Endothelial cell of umbilical vein (primary cell): Measurements from ENCODE around the gene ERCC2. TPM values are rescaled to one million over a fixed set of nuclear protein-coding genes. Genes with fewer than 3 reads are reported as not detected.

Experiments
- BruUV-seq: library from RNA; stranded (reverse); fragments of 400-500 nt; replicated peaks from 2 replicates; lab custom pipeline; 2021; lab: Mats Ljungman, UMichigan
- CTCF ChIA-PET: fragments of 300-600, 350-600 bp; sonication (Branson Sonifier 250); formaldehyde crosslinking; loops from one replicate; lab custom pipeline; 2021; ENCODE audit warnings: antibody characterized with exemption, inconsistent platforms; lab: Charles Lee
- POLR2A ChIA-PET: fragments of 300-600, 350-600 bp; sonication (Branson Sonifier 250); formaldehyde crosslinking; loops from one replicate; lab custom pipeline; 2021; ENCODE audit warnings: antibody characterized with exemption, inconsistent platforms; lab: Charles Lee
- DNase-seq: peaks from one replicate; pipeline ENCODE4 v3.0.0-alpha.2; 2011; ENCODE audit warnings: low read depth, low spot score
- FAIRE-seq: peaks from 2 replicates; lab custom pipeline; 2011; peaks lifted over from hg19 to GRCh38; lab: Jason Lieb, UNC
- H2AFZ ChIP-seq: 2 replicates; pipeline ENCODE4 v1.6.0; 2012; ENCODE audit warnings: low read depth, low read length, control low read depth, inconsistent platforms
- H3K27ac ChIP-seq: 2 replicates; pipeline ENCODE4 v1.5.1; 2011; ENCODE audit warnings: low read depth, mild to moderate bottlenecking, control low read depth, low read length, moderate library complexity; ENCODE audit not compliant: insufficient read depth
- H3K27me3 ChIP-seq, 2 experiments: 2 replicates each; pipeline versions ENCODE4 v1.6.0 to v1.6.1; 2011; ENCODE audit warnings: low read length in 2 of 2, mixed read lengths in 1 of 2; ENCODE audit not compliant: control insufficient read depth in 2 of 2, insufficient read depth in 2 of 2
- H3K36me3 ChIP-seq, 2 experiments: 2 replicates in 1 of 2; 3 replicates in 1 of 2; pipeline ENCODE4 v1.5.1; 2011; ENCODE audit warnings: low read length in 2 of 2, mild to moderate bottlenecking in 1 of 2, moderate library complexity in 1 of 2; ENCODE audit not compliant: control insufficient read depth in 2 of 2, insufficient read depth in 2 of 2; ENCODE audit errors: extremely low read depth in 1 of 2
- H3K4me1 ChIP-seq: 3 replicates; pipeline ENCODE4 v1.5.1; 2011; ENCODE audit warnings: mild to moderate bottlenecking, low read length; ENCODE audit not compliant: control insufficient read depth, insufficient read depth; ENCODE audit errors: extremely low read depth
- H3K4me2 ChIP-seq: 2 replicates; pipeline ENCODE4 v1.6.1; 2011; ENCODE audit warnings: low read length, control low read depth, mixed read lengths; ENCODE audit not compliant: insufficient read depth
- H3K4me3 ChIP-seq, 3 experiments: fragments of 200-600 bp in 1 of 3; sonication (generic), shearing (Covaris generic) in 1 of 3; replicated peaks in 1 of 3; 2 replicates each; pipeline ENCODE4 v1.5.1; 2011 to 2016; ENCODE audit warnings: control low read depth in 3 of 3, low read length in 3 of 3, mild to moderate bottlenecking in 2 of 3, inconsistent platforms in 1 of 3, low read depth in 1 of 3, moderate library complexity in 1 of 3; ENCODE audit not compliant: insufficient read depth in 1 of 3
- H3K79me2 ChIP-seq: 2 replicates; pipeline ENCODE4 v1.6.0; 2012; ENCODE audit warnings: low read length, inconsistent platforms; ENCODE audit not compliant: control insufficient read depth, insufficient read depth
- H3K9ac ChIP-seq: replicated peaks from 2 replicates; pipeline ENCODE3; 2011; ENCODE audit warnings: low read length, control low read depth; ENCODE audit not compliant: insufficient read depth; ENCODE audit errors: extremely low read depth
- H3K9me1 ChIP-seq: replicated peaks from 3 replicates; pipeline ENCODE4 v1.6.0; 2011; ENCODE audit warnings: mild to moderate bottlenecking, low read length; ENCODE audit not compliant: control insufficient read depth, insufficient read depth; ENCODE audit errors: extremely low read depth
- H3K9me3 ChIP-seq: replicated peaks from 2 replicates; pipeline ENCODE4 v1.5.1; 2012; ENCODE audit warnings: low read length, inconsistent platforms; ENCODE audit not compliant: control insufficient read depth, insufficient read depth
- H4K20me1 ChIP-seq: replicated peaks from 2 replicates; pipeline ENCODE3; 2011; ENCODE audit warnings: mild to moderate bottlenecking, low read length; ENCODE audit not compliant: control insufficient read depth, insufficient read depth; ENCODE audit errors: extremely low read depth
- EZH2 ChIP-seq: IDR thresholded peaks from 2 replicates; pipeline ENCODE4 v1.6.1; 2012; ENCODE audit warnings: borderline replicate concordance, low read depth, mild to moderate bottlenecking, moderate library complexity, low read length, inconsistent platforms; ENCODE audit not compliant: severe bottlenecking
- FOS ChIP-seq: IDR thresholded peaks from 2 replicates; pipeline ENCODE4 v1.6.1; 2011; ENCODE audit warnings: mild to moderate bottlenecking, low read length, moderate library complexity, borderline replicate concordance; ENCODE audit not compliant: insufficient read depth
- GATA2 ChIP-seq: IDR thresholded peaks from 2 replicates; pipeline ENCODE4 v1.7.0; 2011; ENCODE audit warnings: low read depth, mild to moderate bottlenecking, moderate library complexity, mixed read lengths, low read length; ENCODE audit not compliant: insufficient read length, insufficient read depth
- JUN ChIP-seq: IDR thresholded peaks from 2 replicates; pipeline ENCODE4 v1.6.1; 2011; ENCODE audit warnings: borderline replicate concordance, low read depth; ENCODE audit not compliant: insufficient read length, insufficient read depth
- MYC ChIP-seq: IDR thresholded peaks from one replicate; pipeline ENCODE4 v1.6.1; 2011; ENCODE audit warnings: mild to moderate bottlenecking, low read depth, low read length
- POLR2A ChIP-seq: IDR thresholded peaks from 2 replicates; pipeline ENCODE4 v1.6.1; 2012; ENCODE audit warnings: low read depth, mild to moderate bottlenecking, control low read depth, low read length
- POLR2AphosphoS5 ChIP-seq: IDR thresholded peaks from 2 replicates; pipeline ENCODE4 v1.6.1; 2012; ENCODE audit warnings: low read depth, mild to moderate bottlenecking, control low read depth, low read length, moderate library complexity; ENCODE audit not compliant: insufficient read depth
- dilution Hi-C: fragments of 300-500 bp; cut with MboI; formaldehyde crosslinking; loops from one replicate; pipeline ENCODE4 v1.15.0; 2019; ENCODE audit warnings: low sequenced_read_pairs; ENCODE audit not compliant: extremely low pct_ligation_motif_present
- intact Hi-C: fragments of 100-400 bp; cut with micrococcal nuclease; formaldehyde crosslinking; loops from one replicate; pipeline ENCODE4 v1.10.0; 2022
- polyA plus RNA-seq, 4 experiments: library from polyadenylated mRNA; depleted of rRNA in 3 of 4; stranded (reverse) in 3 of 4; unstranded in 1 of 4; fragments of >200 nt; gene quantifications; 2 replicates each; pipeline versions ENCODE4 v1.2.1 to v1.2.3, GENCODE V29; 2011 to 2012; ENCODE audit warnings: missing spikeins in 1 of 4
- total RNA-seq: library from RNA; stranded (reverse); gene quantifications from 2 replicates; pipeline ENCODE4 v1.2.3, GENCODE V29; 2021
- TF ChIP-seq, protein P1 (sequence below), 2 donors: IDR thresholded peaks; 1 replicate in 1 of 2; 2 replicates in 1 of 2; pipeline ENCODE4 v1.5.1; 2011; ENCODE audit warnings: low read length in 2 of 2, mild to moderate bottlenecking in 2 of 2, moderate library complexity in 2 of 2, control low read depth in 1 of 2, inconsistent platforms in 1 of 2, low read depth in 1 of 2; ENCODE audit not compliant: insufficient read depth in 1 of 2; ENCODE audit errors: extremely low read depth in 1 of 2
- TF ChIP-seq, protein P2 (sequence below): IDR thresholded peaks from 2 replicates; pipeline ENCODE4 v1.6.1; 2011; ENCODE audit not compliant: insufficient read depth, insufficient read length

The ERCC2 gene
- total and polyA plus RNA-seq, 2 donors (not counting 3 experiments of a cell fraction or from before 2014, with no cell fraction given): 59.9 to 61.8 TPM

DNA sequence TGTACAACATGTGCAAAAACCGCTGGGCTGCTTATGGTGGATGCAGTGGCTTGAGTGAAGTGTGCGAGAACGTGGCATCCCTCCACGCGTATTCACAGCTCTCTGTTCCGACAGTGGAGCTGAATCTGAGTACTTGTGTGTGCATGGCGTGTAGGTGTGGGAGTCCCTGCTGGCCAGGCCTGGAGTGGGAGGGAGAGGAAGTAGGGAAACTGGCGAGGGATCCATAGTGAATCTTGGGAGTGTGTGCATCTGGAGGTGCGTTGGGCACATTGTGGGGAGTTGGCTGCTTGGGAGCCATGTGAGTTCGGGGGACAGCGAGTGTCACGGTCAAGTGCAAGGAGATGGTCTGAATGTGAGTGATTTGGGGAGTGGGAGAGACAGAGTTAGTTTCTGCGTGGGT lies 27.5 kb downstream of the ERCC2 start:
- POLR2A ChIA-PET: no interaction called here
- CTCF ChIA-PET: no interaction called here
- H3K27ac ChIP-seq: no peak overlapping the region
- intact Hi-C loops: no loop called here
- no peak overlapping the region for H3K9ac ChIP-seq
- H3K79me2 ChIP-seq: no peaks in the 10 kb centered on the region
- dilution Hi-C loops: no loop called here
- no peaks in the 10 kb centered on the region for H3K9me3 ChIP-seq
- TF ChIP-seq EZH2 (no peak), MYC (no peak), FOS (no peak), POLR2AphosphoS5 (no peak), POLR2A (no peak), GATA2 (no peak), JUN (no peak)
- TF ChIP-seq, protein P1, sequence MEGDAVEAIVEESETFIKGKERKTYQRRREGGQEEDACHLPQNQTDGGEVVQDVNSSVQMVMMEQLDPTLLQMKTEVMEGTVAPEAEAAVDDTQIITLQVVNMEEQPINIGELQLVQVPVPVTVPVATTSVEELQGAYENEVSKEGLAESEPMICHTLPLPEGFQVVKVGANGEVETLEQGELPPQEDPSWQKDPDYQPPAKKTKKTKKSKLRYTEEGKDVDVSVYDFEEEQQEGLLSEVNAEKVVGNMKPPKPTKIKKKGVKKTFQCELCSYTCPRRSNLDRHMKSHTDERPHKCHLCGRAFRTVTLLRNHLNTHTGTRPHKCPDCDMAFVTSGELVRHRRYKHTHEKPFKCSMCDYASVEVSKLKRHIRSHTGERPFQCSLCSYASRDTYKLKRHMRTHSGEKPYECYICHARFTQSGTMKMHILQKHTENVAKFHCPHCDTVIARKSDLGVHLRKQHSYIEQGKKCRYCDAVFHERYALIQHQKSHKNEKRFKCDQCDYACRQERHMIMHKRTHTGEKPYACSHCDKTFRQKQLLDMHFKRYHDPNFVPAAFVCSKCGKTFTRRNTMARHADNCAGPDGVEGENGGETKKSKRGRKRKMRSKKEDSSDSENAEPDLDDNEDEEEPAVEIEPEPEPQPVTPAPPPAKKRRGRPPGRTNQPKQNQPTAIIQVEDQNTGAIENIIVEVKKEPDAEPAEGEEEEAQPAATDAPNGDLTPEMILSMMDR (IDR thresholded peaks at IDR 0.05; ENCODE audit: extremely low read depth in 1 of 2, insufficient read depth in 1 of 2, low read depth in 1 of 2, low read length in 2 of 2): no peak
- TF ChIP-seq, protein P2, sequence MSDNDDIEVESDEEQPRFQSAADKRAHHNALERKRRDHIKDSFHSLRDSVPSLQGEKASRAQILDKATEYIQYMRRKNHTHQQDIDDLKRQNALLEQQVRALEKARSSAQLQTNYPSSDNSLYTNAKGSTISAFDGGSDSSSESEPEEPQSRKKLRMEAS: no peak
- H3K4me1 ChIP-seq: peaks cover 2% of the 10 kb centered on the region
- no peak for FAIRE-seq
- H3K27me3 ChIP-seq: peaks cover 5% of the 10 kb centered on the region in 2 experiments
- no peak overlapping the region for H2AFZ ChIP-seq
- no peaks in the 10 kb centered on the region for H4K20me1 ChIP-seq
- H3K4me3 ChIP-seq: no peak overlapping the region
- H3K9me1 ChIP-seq: no peaks in the 10 kb centered on the region
- no peaks in the 10 kb centered on the region for H3K36me3 ChIP-seq
- no TSS peak for BruUV-seq
- H3K4me2 ChIP-seq: no peak overlapping the region
- DNase-seq: no peak
